Embryonic facial prominence (tissue), 1 donor: ENCODE results near the gene GRHL1.

Experiments
- DNase-seq: peaks from one replicate; pipeline ENCODE4 v3.0.0-alpha.2; 2016; ENCODE audit errors: extremely low spot score

The GRHL1 gene

DNA sequence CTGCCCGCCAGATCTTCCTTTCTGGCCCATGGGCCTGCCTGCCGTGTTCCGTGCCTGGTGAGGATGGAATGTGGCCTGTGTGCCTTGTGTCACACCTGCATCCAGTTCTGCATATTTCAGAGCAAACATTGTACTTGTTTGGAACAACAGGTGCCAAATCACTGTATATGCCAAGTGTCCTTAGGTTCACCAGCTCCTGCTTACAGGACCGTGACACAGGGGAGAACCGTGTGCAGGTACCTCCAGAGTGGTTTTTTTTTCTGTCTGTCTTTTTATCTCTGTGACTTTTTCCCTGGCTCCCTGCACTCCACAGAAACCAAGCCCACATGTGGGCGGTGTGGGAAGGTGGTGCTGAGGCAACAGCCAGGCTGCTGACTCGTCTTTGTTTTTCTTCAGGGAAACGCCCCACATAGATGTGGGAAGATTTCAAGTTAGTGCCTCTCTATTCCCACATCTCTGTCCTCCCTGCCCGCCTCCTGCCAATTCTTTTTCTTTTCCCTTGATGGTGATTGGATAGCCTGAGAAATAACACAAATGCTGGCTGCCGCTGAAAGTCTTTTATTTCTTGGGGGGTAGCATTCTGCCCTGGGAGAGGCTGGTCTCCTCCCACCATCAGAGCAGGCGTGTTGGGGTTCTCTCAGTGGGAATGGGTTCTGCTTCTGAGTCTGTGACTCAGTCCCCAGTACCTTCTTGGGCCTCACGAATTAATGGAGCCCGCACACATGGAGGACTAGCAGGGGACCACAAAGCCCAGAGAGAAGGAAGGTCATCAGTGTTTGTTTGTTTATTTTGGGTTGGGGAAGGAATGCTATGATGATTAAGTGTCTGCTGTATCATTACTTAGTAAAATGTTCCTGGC lies 21.4 kb downstream of the GRHL1 start:
- DNase-seq: no peak

DNA sequence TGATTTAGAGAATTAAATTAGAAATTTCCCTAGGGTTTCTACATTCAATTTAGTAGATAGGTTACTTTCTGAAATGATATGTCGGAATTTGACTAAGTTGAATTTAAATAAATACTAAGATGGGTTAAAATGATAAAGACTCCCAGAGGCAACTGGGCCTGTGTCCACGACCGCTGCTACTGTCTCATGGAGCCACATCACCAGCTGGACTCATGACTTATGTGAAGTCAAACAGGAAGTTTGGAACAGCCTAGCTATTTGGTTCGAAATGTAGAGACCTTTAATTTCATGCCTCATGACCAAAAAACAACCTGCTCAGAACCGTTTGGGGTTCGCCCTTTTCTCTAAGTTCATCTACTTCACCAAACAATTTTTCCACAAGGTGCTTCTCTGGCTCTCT lies 22.2 kb downstream of the GRHL1 start:
- no peak for DNase-seq

DNA sequence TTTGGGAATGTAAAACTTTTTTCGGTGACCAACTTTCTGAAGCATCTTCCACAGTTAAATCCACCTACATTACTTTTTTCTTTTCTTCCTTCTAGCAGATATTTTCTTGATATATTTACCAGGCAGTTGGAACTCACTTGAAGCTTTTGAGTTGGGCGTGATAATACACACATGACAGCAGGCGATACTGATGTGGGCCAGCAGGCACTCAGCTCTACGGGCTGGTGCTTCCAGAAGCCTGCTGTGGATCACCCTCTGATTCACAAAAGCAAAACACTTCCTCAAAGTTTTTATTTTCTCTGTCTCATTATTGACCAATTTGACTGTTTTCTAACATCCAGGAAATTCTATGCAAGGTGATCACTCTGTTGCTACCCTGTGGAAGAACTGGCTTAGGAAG lies 22.9 kb downstream of the GRHL1 start:
- DNase-seq: no peak

DNA sequence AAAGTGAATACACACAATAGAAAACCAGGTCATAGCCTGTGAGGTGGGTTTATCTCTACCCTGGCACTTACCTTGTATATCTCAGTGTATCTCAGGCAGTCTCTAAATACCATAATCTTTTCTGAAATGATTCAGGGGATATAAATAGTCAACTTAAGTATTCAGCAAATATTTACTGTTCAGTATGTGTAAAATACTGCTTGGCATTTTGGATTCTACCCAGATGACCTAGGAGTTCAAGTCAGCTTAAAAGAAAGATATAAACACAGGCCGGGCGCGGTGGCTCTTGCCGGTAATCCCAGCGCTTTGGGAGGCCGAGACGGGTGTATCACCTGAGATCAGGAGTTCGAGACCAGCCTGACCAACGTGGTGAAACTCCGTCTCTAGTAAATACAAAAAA lies 23.8 kb downstream of the GRHL1 start:
- DNase-seq: no peak

DNA sequence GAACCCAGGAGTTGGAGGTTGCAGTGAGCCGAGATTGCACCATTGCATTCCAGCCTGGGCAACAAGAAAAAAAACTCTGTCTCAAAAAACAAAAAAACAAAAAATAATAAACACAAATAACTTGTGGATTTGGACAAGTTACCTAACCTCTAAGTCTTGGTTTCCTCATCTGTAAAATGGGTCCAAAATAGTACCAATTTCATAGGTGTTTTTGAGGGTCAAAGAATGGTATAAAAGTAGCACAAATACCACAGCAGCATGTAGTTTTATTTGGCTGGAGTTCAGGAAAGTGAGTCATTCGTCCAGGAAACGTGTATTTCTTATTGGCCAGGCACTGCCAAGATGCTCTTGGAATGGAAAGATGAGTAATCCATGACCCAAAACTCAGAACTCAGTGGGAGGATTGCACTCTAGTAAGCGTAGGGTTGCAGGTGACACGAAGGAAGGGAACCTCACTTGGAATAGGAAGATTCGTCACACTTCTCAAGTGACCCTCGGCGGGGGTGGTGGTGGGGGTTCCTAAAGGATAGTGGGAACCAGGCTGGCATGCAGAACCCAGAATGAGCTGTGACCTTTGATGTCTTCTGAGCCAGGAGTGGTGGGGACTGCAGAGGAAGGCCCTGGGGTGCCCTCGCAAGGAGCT lies 24.4 kb downstream of the GRHL1 start:
- no peak for DNase-seq

DNA sequence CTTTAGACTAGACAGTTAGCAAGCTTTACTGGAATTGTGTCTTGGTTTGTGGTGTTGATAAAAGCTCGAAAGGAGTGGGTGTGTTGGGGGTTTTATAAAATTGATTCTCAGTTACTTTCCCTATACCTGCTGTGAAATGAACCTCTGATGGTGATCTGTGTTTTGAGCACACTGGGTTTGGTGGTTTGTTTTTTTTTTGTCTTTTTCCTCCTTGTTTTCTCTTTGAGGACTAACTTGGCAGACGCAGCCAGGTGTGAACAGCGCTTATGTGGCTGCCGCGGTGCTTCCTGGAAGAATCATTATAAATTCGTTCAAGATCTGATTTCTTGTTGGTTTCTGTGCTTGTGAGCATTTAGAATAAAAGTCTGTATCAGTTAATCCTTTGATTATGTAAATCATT lies 28.5 kb downstream of the GRHL1 start:
- DNase-seq: no peak

DNA sequence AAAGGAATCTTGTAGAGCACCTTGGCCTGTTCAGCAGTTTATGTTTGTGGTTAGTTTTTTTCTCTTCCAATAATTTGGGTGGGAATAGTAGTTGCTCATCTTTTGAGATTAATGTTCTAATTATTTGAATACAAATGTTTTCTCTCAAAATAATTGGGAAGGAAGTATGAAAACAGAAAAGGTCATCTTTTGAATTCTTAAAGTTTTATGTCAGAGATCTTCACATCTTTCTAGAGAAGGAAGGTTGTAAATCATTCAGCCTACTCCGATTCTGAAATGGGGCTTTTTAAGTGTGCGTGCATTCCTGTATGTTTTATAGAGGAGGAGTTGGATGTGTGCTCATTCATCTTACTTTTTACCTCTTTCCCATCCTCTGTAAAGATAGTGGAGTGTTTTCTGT lies 29.0 kb downstream of the GRHL1 start:
- DNase-seq: no peak

DNA sequence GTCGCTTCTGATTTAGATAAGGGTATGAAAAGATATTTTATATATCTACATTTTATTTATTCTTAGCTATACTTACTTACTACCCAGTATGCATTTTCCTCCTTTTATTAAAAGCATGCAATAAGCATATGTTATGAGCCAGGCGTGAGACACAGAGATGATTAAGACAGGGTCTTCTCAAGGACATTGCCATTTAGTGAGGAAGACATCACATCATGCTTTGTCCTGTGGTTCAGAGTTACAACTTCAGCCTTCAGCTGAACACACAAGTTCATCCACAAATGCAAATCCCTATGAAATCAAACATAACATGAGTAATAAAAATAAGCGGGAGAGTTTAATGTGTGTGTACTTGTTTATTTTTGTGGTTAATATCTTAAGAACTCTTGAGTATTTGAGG lies 30.2 kb downstream of the GRHL1 start:
- DNase-seq: no peak

DNA sequence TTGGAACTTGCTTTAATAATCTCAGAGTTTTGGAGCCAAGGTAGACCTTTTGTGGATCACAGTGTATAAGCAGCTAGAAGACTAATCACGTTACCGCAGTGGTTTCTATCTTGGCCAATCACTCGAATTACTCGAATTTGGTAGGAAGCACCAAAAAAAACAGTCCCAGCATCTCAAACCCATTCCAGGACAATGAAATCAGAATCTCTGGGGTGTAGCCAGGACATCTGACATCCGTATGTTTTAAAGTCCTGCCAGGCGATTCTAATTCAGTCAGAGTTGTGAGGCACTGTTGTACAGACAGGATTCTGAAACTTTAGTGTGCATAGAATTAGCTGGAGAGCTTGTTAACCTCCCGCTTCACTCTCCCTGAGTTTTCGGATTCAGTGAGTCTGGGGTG lies 30.8 kb downstream of the GRHL1 start:
- DNase-seq: peak; percentile 23

DNA sequence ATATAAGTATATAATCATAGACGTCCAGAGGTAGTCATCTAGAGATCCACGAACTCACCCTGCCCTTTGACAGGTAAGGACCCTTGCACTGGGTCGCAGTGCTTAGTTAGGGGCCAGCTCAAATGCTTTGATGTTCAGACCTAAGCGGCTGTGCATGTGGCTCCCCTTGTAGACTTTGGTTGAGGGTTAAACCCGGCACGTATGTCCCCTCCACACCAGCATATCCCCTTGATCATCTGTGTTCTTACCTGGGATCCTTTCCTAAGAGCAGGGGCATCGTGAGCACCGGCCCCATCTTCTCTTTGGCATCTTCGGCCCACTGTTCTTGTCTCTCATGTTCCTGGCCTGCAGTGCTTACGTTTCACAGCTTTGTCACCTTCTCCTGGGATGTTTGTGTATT lies 31.4 kb downstream of the GRHL1 start:
- DNase-seq: no peak

DNA sequence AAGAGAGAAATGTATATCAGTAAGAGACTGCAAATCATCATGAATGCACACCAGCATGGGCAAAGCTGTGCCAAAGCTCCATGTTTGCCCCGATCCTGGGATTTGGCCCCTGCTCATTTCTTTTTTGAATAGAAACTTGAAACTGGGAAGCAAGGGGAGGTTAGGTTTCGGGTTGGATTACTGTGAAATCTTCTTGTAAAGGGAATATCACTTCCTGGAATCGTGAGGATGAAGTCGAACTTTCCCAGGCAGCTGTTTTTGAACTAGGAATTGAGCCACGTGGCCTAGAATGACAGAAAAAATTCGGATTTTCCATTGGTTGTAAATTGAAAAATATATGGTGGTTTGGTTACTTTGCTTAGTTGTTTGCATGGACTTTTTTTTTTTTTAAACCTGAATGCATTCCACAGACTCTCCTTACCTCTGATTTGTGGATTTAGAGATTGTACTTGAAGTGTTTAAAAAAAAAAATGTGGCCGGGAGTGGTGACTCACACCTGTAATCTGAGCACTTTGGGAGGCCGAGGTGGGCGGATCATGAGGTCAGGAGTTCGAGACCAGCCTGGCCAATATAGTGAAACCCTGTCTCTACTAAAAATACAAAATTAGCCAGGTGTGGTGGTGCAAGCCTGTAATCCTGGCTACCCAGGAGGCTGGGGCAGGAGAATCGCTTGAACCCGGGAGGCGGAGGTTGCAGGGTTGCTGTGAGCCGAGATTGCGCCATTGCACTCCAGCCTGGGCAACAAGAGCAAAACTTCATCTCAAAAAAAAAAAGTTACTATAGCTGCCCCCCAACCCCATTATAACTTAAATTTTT lies 32.1 kb downstream of the GRHL1 start:
- DNase-seq: no peak

DNA sequence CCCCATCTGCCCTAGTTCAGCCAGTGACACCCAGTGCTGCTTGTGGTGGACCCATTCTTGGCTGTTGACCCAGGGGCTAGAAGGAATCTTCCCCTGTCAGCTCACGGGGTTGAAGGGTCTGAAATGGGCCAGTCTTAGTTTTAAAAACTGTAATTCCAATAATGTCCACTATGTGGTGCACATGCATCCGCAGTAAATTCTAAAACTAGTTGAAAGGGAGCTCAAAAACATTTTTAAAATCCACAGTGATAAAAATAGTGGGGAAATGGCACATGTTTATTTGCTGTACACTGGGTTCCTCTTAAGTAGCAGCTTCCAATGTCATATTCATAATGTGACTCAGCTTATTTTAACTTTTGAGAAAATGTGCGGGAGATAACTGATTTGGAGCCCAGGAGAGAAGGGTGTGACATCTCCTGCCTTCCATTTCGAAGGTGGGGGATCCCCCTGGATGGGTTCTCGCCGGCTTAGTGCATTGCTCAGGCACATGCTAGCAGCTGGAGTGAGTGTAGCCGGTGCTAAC lies 32.8 kb downstream of the GRHL1 start:
- DNase-seq: no peak

DNA sequence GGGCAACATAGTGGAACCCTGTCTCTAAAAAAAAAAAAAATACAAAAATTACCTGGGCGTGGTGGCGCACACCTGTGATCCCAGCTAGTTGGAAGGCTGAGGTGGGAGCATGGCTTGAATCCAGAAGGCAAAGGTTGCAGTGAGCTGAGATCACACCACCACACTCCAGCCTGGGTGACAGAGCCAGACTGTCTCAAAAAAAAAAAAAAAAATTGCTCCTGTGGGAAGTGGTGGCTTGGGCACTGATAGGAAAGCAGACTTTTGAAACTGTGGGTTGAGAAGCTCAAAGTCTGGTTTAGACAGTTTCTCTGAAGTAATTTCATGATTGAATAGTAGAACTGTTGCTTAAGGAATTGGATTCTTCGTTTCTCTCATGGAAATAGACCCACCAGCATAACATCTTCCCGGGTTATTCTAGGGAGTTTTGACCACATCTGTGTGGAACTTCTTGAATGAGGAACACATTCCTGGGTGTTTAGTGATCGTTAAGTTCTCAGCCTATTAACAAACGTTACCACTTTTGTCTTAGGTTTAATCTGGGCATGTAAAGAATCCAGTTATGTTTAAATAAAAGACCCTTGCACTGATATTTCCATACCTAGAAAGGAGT lies 33.5 kb downstream of the GRHL1 start:
- DNase-seq: no peak

DNA sequence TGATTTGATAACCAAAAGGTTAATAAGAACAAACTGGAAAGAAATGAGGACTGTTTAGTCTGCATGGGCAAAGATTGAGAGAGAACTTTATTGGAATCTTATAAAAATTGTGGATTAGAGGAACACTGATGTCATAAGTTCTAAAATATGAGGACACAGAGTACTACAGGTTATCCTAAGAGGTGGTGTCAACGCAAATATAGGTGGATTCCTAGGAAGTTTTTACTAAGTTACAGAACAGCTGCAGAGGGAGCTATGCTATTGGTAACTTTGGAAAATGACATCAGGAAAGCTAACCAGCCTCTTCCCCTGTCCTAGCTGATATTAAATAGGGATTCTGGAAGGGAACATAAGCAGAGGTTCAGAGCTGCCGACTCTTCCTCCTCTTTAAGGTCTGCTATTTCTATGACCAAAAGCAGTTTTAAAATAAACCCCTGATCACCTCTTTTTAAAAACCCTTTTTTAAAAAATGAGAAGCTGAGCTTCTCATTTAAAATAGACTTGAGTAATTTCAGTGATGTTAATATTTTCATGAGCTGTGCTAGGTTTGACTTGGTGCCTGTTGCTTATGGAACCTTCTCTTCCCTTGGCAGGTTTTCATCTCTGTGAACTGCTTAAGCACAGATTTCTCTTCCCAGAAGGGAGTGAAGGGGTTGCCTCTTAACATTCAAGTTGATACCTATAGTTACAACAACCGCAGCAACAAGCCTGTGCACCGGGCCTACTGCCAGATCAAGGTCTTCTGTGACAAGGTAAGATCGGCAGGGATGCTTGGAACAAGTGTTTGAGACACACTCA lies 34.2 kb downstream of the GRHL1 start:
- DNase-seq: no peak

DNA sequence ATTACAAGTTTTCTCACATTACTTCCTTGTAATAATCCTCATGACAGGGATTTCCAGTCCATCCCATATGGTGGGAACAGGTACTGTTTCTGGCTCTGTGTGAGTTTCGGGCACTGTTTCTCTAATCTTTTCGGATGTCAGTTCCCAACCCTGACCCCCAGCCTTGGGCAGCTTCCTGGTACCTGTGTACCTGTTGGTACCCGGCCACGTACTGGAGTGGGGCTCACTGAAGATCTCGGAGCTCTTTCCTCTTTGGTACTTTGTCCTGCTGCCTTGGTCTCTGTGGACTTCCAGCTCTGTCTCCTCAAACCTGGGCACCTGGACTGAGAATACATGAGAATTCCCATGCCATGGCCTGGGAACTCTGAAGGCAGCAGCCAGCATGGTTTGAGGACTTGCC lies 36.8 kb downstream of the GRHL1 start:
- DNase-seq: no peak

DNA sequence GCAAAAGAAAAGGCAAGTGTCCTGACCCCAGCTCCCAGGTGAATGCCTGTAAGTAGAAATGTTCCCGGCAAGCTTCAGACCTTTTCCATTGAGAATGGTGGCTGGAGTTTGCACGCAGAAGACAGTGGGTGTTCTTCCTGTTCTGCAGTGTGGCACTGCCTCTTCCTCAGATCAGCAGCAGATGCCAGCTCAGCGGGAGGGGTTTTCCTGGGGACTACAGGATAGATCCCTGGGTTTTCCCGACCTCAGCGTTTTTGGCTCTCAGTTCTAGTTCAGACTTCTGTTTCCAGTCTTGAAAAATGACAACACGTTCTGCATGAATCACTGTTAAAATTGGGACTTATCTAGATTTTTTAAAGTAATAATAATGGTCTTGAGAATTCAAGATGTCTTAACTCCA lies 39.2 kb downstream of the GRHL1 start:
- no peak for DNase-seq

DNA sequence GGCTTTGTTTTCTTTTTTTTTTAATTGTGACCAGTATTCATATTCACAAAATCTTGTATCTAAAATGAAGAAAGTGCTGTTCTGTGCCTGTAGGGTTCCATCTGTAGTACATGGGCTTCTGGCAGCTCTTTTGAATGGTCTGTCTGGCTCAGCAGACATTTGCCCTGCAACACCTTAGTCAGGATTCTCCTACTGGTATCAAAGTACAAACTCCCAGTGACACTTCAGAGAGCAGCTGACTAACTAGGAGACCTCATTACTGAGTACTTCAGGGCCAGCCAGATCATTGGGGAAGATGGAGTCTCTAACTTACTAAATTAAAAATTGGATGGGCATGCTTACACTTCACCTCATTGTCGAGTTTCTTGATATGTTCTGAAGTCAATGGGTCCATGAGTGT lies 39.7 kb downstream of the GRHL1 start:
- DNase-seq: no peak

DNA sequence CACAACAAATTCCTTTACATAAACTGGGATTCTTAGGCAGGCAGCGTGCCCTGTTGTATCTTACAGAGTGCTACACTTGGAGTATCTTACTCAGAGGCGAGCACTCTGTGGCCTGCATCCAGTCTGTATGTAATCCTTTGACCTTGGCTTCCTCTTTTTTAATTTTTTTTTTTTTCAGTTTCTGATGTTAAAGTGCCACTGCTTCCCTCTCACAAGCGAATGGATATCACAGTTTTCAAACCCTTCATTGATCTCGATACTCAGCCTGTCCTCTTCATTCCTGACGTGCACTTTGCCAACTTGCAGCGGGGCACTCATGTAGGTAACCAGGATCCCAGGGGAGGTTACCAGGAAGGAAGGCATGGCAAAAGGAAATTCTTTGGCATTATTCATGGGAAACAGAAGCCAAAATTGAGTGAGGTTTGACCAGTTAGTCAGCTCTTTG lies 40.4 kb downstream of the GRHL1 start:
- no peak for DNase-seq

DNA sequence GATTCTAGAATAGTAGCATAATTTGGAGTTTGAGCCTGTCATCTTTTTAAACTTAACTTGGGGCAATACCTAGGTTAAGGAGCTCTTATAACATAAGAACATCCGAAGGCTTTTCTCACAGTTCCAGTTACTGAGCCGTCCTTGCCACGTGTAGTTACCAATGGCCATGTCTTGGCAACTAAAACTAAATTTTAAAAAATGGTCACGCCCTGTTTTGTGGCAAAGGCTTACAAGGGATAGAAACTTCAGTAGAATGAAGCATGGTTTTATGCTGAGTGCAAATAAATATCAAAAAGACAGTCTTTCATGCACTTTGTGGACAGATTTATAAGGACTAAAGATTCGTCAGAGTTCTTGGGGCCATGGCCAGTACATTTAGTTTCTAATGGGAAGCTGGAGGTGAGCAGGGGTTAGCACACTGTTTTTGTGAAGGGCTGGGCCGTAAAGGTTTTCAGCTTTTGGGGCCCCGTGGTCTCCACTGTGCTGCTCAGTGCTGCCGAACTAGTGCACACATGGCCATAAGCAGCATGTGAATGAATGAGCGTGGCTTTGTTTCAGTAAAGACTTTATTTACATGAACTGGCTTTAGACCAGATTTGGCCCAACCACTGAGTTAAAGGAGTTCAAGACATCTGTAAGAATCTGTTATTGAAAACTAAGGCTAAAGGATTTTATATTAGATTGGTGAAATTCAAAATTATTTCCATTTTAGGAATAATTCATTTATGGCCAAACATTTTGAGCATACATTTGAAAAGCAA lies 41.1 kb downstream of the GRHL1 start:
- no peak for DNase-seq

DNA sequence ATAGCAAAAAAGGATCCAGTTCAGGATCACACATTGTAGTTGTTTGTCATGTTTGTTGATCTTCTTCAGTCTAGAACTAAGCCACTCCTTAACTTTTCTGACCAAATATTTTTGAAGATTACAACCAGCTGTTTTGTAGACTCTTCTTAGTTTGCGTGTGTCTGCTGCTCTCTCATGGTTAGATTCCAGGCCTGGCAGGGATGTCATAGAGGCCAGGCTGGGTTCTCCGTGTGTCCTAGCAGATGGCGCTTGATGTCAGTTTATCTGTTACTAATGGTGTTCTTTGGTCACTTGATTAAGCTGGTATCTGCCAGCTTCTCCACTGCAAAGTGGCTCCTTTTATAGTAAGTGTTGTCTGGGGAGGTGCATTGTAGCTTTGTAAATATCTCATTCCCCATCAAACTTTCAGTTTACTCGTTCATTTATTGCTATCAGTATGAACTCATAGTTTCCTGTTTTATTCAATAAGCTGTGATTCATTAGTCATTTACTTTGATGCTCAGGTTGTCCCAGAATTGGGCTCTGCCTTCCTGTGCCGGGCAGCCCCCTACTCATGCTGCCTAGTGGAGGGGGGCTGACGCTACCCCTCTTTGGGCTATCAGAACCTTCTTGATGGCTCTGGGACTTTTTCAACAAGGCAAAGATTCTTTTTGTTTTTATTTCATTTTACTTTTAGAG lies 42.1 kb downstream of the GRHL1 start:
- no peak for DNase-seq
